BE2C (cell line): Measurements from ENCODE around the gene ZGPAT.

Experiments used
- DNase-seq: peaks from one replicate; pipeline ENCODE4 v3.0.0-alpha.2; 2020
- H3K27me3 ChIP-seq: fragments of 250-450 bp; sonication (Bioruptor Pico); 2 replicates; pipeline ENCODE4 v1.5.1; 2020; ENCODE audit warnings: mild to moderate bottlenecking
- H3K36me3 ChIP-seq: fragments of 250-450 bp; sonication (Bioruptor Pico); 2 replicates; pipeline ENCODE4 v1.5.1; 2020; ENCODE audit warnings: mild to moderate bottlenecking
- H3K4me1 ChIP-seq: fragments of 250-450 bp; sonication (Bioruptor Pico); 2 replicates; pipeline ENCODE4 v1.5.1; 2020
- H3K4me3 ChIP-seq: 2 replicates; pipeline ENCODE4 v1.5.1; 2011; ENCODE audit warnings: low read depth, low read length
- H3K9me3 ChIP-seq: fragments of 250-450 bp; sonication (Bioruptor Pico); 2 replicates; pipeline ENCODE4 v1.5.1; 2020
- CTCF ChIP-seq: IDR thresholded peaks from 2 replicates; pipeline ENCODE4 v1.5.1; 2012; ENCODE audit warnings: mild to moderate bottlenecking, low read depth, low read length

The ZGPAT gene

GRCh38 chr20:63766695-63767426, 59.0 kb downstream of the ZGPAT start:
- Histone ChIP-seq H3K4me3 (no peak overlapping the region), H3K9me3 (no peaks in the 10 kb centered on the region), H3K27me3 (no peaks in the 10 kb centered on the region), H3K36me3 (no peaks in the 10 kb centered on the region), H3K4me1 (no peaks in the 10 kb centered on the region)
- TF ChIP-seq CTCF: no peak
- DNase-seq: no peak

DNA sequence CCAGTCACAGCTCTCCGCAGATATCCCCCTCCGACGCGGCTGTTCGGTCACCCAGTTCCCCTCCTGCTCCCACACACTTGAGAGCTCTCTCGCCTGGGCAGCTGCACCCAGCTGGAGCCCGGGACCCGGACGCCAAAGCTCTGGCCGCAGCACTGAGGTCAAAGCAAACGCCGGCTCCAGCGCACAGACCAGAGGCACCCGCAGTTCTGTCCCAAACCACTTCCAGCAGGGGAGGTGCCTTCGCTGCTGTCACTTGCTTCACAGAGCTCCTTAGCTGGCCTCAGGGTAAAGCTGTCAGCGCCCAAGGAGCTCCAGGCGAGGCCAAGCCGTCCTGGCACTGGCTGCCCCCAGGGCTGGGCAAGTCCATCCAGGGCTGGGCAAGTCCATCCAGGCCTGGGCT, 59.6 kb downstream of the ZGPAT start:
- H3K9me3 ChIP-seq: no peaks in the 10 kb centered on the region
- TF ChIP-seq CTCF: no peak
- no peaks in the 10 kb centered on the region for H3K4me1 ChIP-seq

DNA sequence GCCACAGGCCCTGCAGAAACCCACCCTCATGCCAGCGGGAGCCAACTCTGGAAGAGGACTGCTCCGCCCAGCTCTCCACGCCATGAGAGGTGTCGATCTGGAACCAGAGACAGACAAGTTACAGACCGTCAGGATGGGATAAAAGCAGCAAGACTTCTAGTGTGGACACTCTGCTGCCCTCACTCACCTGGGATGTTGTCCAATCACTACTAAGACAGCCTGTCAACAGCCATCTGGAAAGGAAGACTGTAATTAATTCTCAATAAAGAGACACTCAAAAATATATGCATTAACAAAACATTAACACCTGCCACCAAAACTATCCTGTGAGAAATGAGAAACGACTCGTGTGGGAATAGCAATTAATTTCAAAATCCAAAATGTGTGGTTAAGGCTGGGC, 60.0 kb downstream of the ZGPAT start:
- DNase-seq: no peak
- Histone ChIP-seq H3K9me3 (no peaks in the 10 kb centered on the region), H3K27me3 (no peaks in the 10 kb centered on the region), H3K4me3 (no peak overlapping the region), H3K36me3 (no peaks in the 10 kb centered on the region), H3K4me1 (no peaks in the 10 kb centered on the region)
- no peak for TF ChIP-seq CTCF

More for the DNA sequence above, 59.6 kb downstream of the ZGPAT start:
- H3K27me3 ChIP-seq: no peaks in the 10 kb centered on the region
- DNase-seq: no peak
- H3K4me3 ChIP-seq: no peak overlapping the region
- no peaks in the 10 kb centered on the region for H3K36me3 ChIP-seq

GRCh38 chr20:63768591-63769515, 61.0 kb downstream of the ZGPAT start:
- DNase-seq: no peak
- Histone ChIP-seq H3K27me3 (no peaks in the 10 kb centered on the region), H3K36me3 (no peaks in the 10 kb centered on the region), H3K4me1 (no peaks in the 10 kb centered on the region), H3K9me3 (no peaks in the 10 kb centered on the region), H3K4me3 (no peak overlapping the region)
- TF ChIP-seq CTCF: no peak

GRCh38 chr20:63769891-63770474, 62.1 kb downstream of the ZGPAT start:
- H3K36me3 ChIP-seq: no peaks in the 10 kb centered on the region
- H3K4me3 ChIP-seq: no peak overlapping the region
- DNase-seq: no peak
- H3K27me3 ChIP-seq: no peaks in the 10 kb centered on the region
- no peaks in the 10 kb centered on the region for H3K9me3 ChIP-seq
- no peak for TF ChIP-seq CTCF
- no peaks in the 10 kb centered on the region for H3K4me1 ChIP-seq
